Measurements from ENCODE around the gene MOB2. TPM values are rescaled to one million over a fixed set of nuclear protein-coding genes. Genes with fewer than 3 reads are reported as not detected.

The MOB2 gene
- total RNA-seq, 1 experiment from 2014 or later = 18.0 TPM

- no peak for DNase-seq (ENCODE audit: low read depth, low spot score)
- in situ Hi-C loops (cut with HindIII; ENCODE audit: low pct_unique_long_range_greater_than_20kb, low sequenced_read_pairs) = no loop called here
Measured at GRCh38 chr11:1468473-1469066, 18.0 kb downstream of the MOB2 start.

- in situ Hi-C loops (cut with HindIII; ENCODE audit: low pct_unique_long_range_greater_than_20kb, low sequenced_read_pairs) = no loop called here
- no peak for DNase-seq (ENCODE audit: low read depth, low spot score)
Measured at GRCh38 chr11:1468002-1468401, 18.6 kb downstream of the MOB2 start.

GRCh38 chr11:1467270-1467669 lies 19.3 kb downstream of the MOB2 start:
- DNase-seq (ENCODE audit: low read depth, low spot score) = no peak
- in situ Hi-C loops (cut with HindIII; ENCODE audit: low pct_unique_long_range_greater_than_20kb, low sequenced_read_pairs) = no loop called here

- no peak for DNase-seq (ENCODE audit: low read depth, low spot score)
- in situ Hi-C loops (cut with HindIII; ENCODE audit: low pct_unique_long_range_greater_than_20kb, low sequenced_read_pairs) = no loop called here
Measured at GRCh38 chr11:1466784-1467183, 19.8 kb downstream of the MOB2 start.

GRCh38 chr11:1463056-1463455 lies 23.5 kb downstream of the MOB2 start:
- in situ Hi-C loops (cut with HindIII; ENCODE audit: low pct_unique_long_range_greater_than_20kb, low sequenced_read_pairs) = no loop called here

GRCh38 chr11:1462698-1462975 lies 23.9 kb downstream of the MOB2 start:
- no peak for DNase-seq (ENCODE audit: low read depth, low spot score)
- in situ Hi-C loops (cut with HindIII; ENCODE audit: low pct_unique_long_range_greater_than_20kb, low sequenced_read_pairs) = no loop called here

More at GRCh38 chr11:1463056-1463455, 23.5 kb downstream of the MOB2 start:
- no peak for DNase-seq (ENCODE audit: low read depth, low spot score)

GRCh38 chr11:1461826-1462697 lies 24.5 kb downstream of the MOB2 start:
- in situ Hi-C loops (cut with HindIII; ENCODE audit: low pct_unique_long_range_greater_than_20kb, low sequenced_read_pairs) = no loop called here
- DNase-seq (ENCODE audit: low read depth, low spot score) = no peak

- DNase-seq (ENCODE audit: low read depth, low spot score) = no peak
- in situ Hi-C loops (cut with HindIII; ENCODE audit: low pct_unique_long_range_greater_than_20kb, low sequenced_read_pairs) = no loop called here
Measured at GRCh38 chr11:1460986-1461825, 25.4 kb downstream of the MOB2 start.

- no peak for DNase-seq (ENCODE audit: low read depth, low spot score)
- in situ Hi-C loops (cut with HindIII; ENCODE audit: low pct_unique_long_range_greater_than_20kb, low sequenced_read_pairs) = no loop called here
Measured at GRCh38 chr11:1460396-1460985, 26.1 kb downstream of the MOB2 start.

- no peak for DNase-seq (ENCODE audit: low read depth, low spot score)
- in situ Hi-C loops (cut with HindIII; ENCODE audit: low pct_unique_long_range_greater_than_20kb, low sequenced_read_pairs) = no loop called here
Measured at GRCh38 chr11:1459764-1460395, 26.7 kb downstream of the MOB2 start.

GRCh38 chr11:1459219-1459575 lies 27.4 kb downstream of the MOB2 start:
- in situ Hi-C loops (cut with HindIII; ENCODE audit: low pct_unique_long_range_greater_than_20kb, low sequenced_read_pairs) = no loop called here
- DNase-seq (ENCODE audit: low read depth, low spot score) = no peak

- in situ Hi-C loops (cut with HindIII; ENCODE audit: low pct_unique_long_range_greater_than_20kb, low sequenced_read_pairs) = no loop called here
- DNase-seq (ENCODE audit: low read depth, low spot score) = peak; percentile 70
Measured at GRCh38 chr11:1458340-1459218, 28.0 kb downstream of the MOB2 start.

- no peak for DNase-seq (ENCODE audit: low read depth, low spot score)
- in situ Hi-C loops (cut with HindIII; ENCODE audit: low pct_unique_long_range_greater_than_20kb, low sequenced_read_pairs) = no loop called here
Measured at GRCh38 chr11:1457856-1458255, 28.7 kb downstream of the MOB2 start.

GRCh38 chr11:1457326-1457680 lies 29.3 kb downstream of the MOB2 start:
- in situ Hi-C loops (cut with HindIII; ENCODE audit: low pct_unique_long_range_greater_than_20kb, low sequenced_read_pairs) = no loop called here
- DNase-seq (ENCODE audit: low read depth, low spot score) = no peak

GRCh38 chr11:1456596-1457325 lies 29.8 kb downstream of the MOB2 start:
- no peak for DNase-seq (ENCODE audit: low read depth, low spot score)
- in situ Hi-C loops (cut with HindIII; ENCODE audit: low pct_unique_long_range_greater_than_20kb, low sequenced_read_pairs) = no loop called here

GRCh38 chr11:1456176-1456575 lies 30.4 kb downstream of the MOB2 start:
- no peak for DNase-seq (ENCODE audit: low read depth, low spot score)
- in situ Hi-C loops (cut with HindIII; ENCODE audit: low pct_unique_long_range_greater_than_20kb, low sequenced_read_pairs) = no loop called here

GRCh38 chr11:1455763-1456060 lies 30.9 kb downstream of the MOB2 start:
- no peak for DNase-seq (ENCODE audit: low read depth, low spot score)
- in situ Hi-C loops (cut with HindIII; ENCODE audit: low pct_unique_long_range_greater_than_20kb, low sequenced_read_pairs) = no loop called here
